ENCODE data around the gene UBE2O. TPM values are rescaled to one million over a fixed set of nuclear protein-coding genes. Genes with fewer than 3 reads are reported as not detected.

The UBE2O gene
- total RNA-seq, 6 donors from 2014 or later, result 20.5 to 55.5 (median 27.7) TPM

GRCh38 chr17:76420356-76421043 lies 32.5 kb downstream of the UBE2O start:
- Histone ChIP-seq H3K9me3 (no peaks in the 10 kb centered on the region), H3K27ac (no peak overlapping the region), H3K4me3 (no peak overlapping the region), H3K27me3 (no peaks in the 10 kb centered on the region), H3K36me3 (no peaks in the 10 kb centered on the region), H3K4me1 (peaks cover 5 to 9% (median 7%) of the 10 kb centered on the region in 4 donors)
- ATAC-seq (ENCODE audit: low FRiP score in 2 of 2) (no peak), DNase-seq (no peak)
- WGBS, 2 donors, result 70 to 74% methylated on average over 10 of the region's 10 CpGs
- TF ChIP-seq POLR2A (IDR thresholded peaks at IDR 0.05) (no peak), EP300 (IDR thresholded peaks at IDR 0.05) (no peak), POLR2AphosphoS5 (IDR thresholded peaks at IDR 0.05) (no peak), CTCF (IDR thresholded peaks at IDR 0.05) (no peak)

DNA sequence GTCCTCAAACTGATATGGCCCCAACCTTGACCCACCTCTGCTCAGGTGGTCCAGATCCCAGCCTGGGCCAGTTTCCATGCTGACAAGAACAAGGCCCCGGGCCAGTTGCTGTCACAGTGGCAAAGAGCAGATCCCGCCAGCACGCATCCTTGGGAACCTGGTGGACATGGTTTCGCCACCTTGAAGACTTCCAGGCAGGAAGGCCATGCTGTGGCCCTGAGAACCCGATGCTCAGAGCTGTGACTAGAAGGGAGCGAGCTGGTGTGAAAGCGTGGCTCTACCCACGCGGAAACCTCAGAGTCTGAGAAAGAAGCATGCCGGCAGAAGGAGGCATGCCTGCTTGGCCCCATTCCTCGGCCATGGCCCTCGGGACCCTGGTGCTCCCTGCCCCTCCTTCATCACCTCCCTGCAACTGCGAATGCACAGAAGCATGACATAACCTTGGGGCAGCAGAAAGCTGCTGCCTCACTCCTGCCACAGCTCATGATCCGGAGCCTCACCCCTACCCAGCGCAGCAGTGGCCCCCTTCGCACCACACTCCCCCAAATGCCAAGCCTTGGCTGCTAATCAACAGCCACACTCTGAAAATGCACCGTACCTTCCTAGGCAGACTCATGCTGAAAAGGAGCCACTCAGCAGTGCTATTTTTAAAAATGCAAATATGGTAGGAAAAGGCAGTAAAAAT lies 33.2 kb downstream of the UBE2O start:
- DNase-seq (no peak), ATAC-seq (ENCODE audit: low FRiP score in 2 of 2) (no peak)
- peaks cover 8 to 13% (median 10%) of the 10 kb centered on the region in 4 donors for H3K4me1 ChIP-seq

DNA sequence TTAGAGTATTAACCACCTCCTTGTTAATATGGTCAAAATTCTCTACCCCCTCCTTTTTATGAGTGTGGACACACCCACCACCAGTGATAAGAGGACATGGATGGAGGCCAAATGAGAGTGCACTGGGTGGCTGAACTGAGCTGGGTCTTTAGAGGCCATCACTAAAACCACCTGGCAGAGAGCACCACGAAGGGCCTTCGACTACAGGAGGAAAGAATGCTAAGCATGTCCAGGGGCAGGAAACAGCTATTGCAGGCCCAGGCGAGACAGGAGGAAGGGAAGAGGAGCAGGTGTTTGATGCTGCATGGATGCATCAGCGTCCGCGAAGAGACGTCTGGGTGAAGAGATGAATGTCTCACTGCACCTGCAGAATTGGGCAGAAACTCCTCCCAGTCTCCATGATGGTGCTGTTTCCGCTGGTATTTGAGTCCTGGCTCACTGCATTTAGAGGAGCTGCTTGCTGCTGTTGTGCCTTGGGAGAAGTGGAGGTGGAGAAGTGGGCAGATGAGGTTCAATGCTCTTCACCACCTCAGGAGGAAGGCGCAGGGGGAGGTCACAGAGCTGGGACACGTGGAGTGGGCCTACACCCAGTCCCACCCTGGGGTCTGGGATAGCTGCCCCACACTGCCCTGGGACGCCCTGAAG lies 35.3 kb downstream of the UBE2O start:
- Histone ChIP-seq H3K4me3 (no peak overlapping the region), H3K27me3 (no peaks in the 10 kb centered on the region), H3K4me1 (peaks cover 14 to 19% (median 16%) of the 10 kb centered on the region in 4 donors), H3K27ac (no peak overlapping the region), H3K36me3 (no peaks in the 10 kb centered on the region), H3K9me3 (no peaks in the 10 kb centered on the region)
- 61 to 70% methylated on average over 11 of the region's 11 CpGs for WGBS, 2 donors
- DNase-seq (no peak), ATAC-seq (ENCODE audit: low FRiP score in 2 of 2) (no peak)
- TF ChIP-seq POLR2AphosphoS5 (IDR thresholded peaks at IDR 0.05) (no peak), POLR2A (IDR thresholded peaks at IDR 0.05) (no peak), EP300 (IDR thresholded peaks at IDR 0.05) (no peak), CTCF (IDR thresholded peaks at IDR 0.05) (no peak)

More for the DNA sequence above, 33.2 kb downstream of the UBE2O start:
- no peaks in the 10 kb centered on the region for H3K36me3 ChIP-seq
- no peaks in the 10 kb centered on the region for H3K27me3 ChIP-seq
- WGBS, 2 donors, result 76 to 81% methylated on average over 5 to 17 of the region's 17 CpGs
- TF ChIP-seq EP300 (IDR thresholded peaks at IDR 0.05), result no peak
- no peak for TF ChIP-seq POLR2AphosphoS5 (IDR thresholded peaks at IDR 0.05)
- no peak for TF ChIP-seq CTCF (IDR thresholded peaks at IDR 0.05)
- no peak for TF ChIP-seq POLR2A (IDR thresholded peaks at IDR 0.05)
- no peak overlapping the region for H3K4me3 ChIP-seq
- H3K27ac ChIP-seq, result no peak overlapping the region
- no peaks in the 10 kb centered on the region for H3K9me3 ChIP-seq

GRCh38 chr17:76416899-76417298 lies 36.1 kb downstream of the UBE2O start:
- Histone ChIP-seq H3K27me3 (no peaks in the 10 kb centered on the region), H3K36me3 (no peaks in the 10 kb centered on the region), H3K9me3 (no peaks in the 10 kb centered on the region), H3K4me3 (no peak overlapping the region), H3K27ac (no peak overlapping the region), H3K4me1 (peaks cover 14 to 19% (median 16%) of the 10 kb centered on the region in 4 donors)
- no peak for TF ChIP-seq POLR2AphosphoS5 (IDR thresholded peaks at IDR 0.05)
- TF ChIP-seq CTCF (IDR thresholded peaks at IDR 0.05), result no peak
- TF ChIP-seq POLR2A (IDR thresholded peaks at IDR 0.05), result no peak
- TF ChIP-seq EP300 (IDR thresholded peaks at IDR 0.05), result no peak
- ATAC-seq (ENCODE audit: low FRiP score in 2 of 2) (no peak), DNase-seq (no peak)
- 95 to 96% methylated on average over 3 to 4 of the region's 4 CpGs for WGBS, 2 donors

All from upper lobe of left lung (tissue), 6 donors.